SKM-1 treated with dmso at 0.1 percent for 144 hours (cell line): ENCODE results near the gene NDST3.
"Not testable (repeated sequence)": the region's sequence is repeated elsewhere in the genome, so short reads cannot be mapped to it uniquely, and the experiment has no call there.

Experiments
- DNase-seq: peaks from one replicate; lab custom pipeline; 2025; ENCODE audit not compliant: unreplicated experiment; lab: John Stamatoyannopoulos, UW

NDST3 gene

DNA sequence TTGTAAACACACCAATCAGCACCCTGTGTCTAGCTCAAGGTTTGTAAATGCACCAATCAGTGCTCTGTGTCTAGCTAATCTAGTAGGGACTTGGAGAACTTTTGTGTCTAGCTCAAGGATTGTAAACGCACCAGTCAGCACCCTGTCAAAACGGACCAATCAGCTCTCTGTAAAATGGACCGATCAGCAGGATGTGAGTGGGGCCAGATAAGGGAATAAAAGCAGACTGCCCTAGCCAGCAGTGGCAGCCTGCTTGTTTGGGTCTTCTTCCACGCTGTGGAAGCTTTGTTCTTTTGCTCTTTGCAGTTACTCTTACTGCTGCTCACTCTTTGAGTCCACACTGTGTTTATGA lies 231.8 kb downstream of the NDST3 start:
- DNase-seq = not testable (repeated sequence)

DNA sequence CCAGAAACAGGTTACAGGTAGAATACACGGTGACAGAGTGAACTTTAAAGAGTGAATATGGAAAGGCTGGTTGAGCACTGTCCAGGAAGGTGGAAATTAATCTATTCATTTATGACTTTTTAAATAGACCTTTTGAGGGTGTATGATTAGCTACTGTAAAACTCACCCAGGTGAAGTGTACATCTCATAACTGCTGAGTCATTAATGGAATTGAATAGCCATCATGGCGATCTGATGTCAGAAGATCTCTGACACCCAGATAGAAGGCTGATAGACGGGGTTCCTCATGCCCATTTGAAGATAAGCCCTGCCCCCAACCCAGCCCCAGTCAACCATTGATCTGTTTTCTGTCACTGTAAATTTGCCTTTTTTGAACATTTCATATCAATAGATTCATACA lies 234.5 kb downstream of the NDST3 start:
- DNase-seq = no peak

DNA sequence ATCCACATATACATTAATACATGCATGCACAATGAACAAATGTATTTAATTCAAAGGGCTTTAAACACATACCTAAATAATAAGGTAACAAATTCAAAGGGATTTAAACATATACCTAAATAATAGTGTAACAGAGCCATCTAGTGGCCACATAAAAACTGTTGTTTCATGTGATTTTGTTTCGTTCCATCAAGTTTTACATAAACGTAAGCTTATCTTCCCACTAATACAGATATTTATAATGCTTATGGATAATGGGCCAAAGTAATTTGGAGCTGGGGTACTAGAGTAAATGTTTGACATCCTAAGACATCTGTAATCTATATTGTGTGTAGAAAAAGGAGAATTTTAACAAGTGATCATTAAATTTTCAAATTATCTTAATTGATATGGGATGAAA lies 236.2 kb downstream of the NDST3 start:
- peak; percentile 43 for DNase-seq

GRCh38 chr4:118271788-118272187 lies 237.5 kb downstream of the NDST3 start:
- no peak for DNase-seq

DNA sequence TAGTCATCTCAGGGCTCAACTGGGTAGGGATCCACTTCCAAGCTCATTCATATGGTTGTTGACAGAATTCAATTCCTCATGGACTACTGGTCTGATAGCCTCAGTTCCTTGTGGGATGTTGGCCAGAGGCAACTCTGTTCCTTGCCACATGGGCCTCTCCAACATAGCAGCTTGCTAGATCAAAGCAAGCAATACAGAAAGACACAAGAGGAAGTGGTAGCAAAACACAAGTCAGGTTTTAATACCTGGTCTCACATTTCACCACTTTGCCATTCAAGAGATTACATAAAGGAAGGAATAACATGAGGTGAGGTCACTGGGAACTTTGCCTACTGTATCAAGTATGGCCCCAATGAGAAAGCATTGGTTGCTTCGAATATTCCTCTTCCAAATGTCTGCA lies 239.4 kb downstream of the NDST3 start:
- no peak for DNase-seq

- no peak for DNase-seq
These were observed 242.3 kb downstream of the NDST3 start for GRCh38 chr4:118276580-118276979.

DNA sequence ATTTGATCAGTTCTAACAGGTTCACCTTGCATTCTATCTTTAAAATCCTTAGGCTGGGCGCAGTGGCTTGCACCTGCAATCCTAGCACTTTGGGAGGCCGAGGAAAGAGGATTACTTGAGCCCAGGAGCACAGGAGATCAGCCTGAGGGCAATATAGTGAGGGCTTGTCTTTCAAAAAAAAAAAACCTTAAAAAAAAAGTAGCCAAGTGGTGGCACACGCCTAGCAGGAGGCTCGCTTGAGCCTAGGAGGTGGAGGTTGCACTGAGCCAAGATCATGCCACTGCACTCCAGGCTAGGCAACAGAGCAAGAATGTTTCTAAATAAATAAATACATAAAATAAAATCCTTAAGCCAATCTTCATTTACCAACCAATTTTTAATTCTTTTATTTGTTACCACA lies 243.0 kb downstream of the NDST3 start:
- no peak for DNase-seq

GRCh38 chr4:118278473-118279274 lies 244.4 kb downstream of the NDST3 start:
- peak; percentile 96 for DNase-seq

GRCh38 chr4:118279328-118279727 lies 245.0 kb downstream of the NDST3 start:
- no peak for DNase-seq

DNA sequence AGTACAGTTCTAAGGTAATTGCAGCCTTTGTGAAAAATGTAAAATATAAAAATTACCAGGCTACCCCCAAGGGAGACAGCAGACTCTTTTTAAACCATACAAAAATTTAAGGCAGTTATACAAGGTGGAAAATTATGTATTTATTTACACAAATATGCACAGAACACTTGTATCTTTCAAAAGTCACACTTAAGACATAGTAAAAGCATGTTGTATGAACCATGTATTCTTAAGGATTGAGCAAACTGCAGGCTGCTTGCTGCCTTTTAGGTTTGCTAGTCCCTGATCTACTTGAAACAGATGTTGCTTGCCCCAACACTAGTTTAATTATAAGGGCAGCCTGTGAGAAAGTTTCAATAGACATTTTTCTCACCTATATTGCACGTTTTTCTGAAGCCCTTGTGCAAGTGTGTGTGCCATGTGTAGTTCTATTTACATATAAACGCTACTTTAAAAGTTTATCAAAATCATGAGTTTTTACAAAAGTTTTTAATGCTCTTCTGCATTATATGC lies 245.7 kb downstream of the NDST3 start:
- DNase-seq = no peak

- peak; percentile 37 for DNase-seq
These were observed 246.4 kb downstream of the NDST3 start for GRCh38 chr4:118280501-118281218.

GRCh38 chr4:118281611-118282442 lies 247.5 kb downstream of the NDST3 start:
- DNase-seq = no peak

DNA sequence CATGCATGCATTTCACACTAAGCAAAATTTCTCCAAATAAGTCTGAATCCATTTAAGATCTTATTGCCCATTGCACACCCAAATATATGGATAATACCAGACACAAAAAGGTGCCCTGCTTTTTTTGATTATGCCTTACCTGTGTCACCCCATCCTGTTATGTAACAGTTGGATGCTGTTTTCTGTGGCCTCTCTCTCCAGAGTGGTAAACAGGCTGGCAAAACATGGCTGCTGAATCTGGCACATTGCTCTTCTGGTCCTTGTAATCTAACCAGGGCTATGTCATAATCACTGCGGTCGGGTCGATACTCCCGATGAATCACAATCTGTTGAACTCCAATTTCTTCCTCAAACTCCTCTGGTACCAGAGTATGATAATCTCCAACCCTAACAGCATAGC lies 248.4 kb downstream of the NDST3 start:
- peak; percentile 53 for DNase-seq

DNA sequence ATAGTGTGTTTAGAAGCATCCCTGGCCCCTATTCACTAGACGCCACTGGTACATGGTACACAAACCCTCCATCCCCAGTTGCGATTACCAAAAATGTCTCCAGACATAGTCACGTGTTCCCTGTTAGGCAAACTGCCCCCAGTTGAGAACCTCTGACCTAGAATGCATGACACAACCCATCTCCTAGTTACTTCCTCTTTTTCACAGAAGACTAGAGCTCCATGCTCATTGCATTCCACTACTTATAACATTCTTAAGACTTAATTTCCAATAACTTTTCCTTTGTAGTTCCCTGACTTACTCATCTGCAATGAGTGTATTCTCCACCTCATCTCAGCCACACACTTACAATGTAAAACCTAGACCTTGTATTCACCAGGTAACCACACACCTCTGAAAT lies 249.9 kb downstream of the NDST3 start:
- DNase-seq = peak; percentile 90

GRCh38 chr4:118285931-118286330 lies 251.6 kb downstream of the NDST3 start:
- DNase-seq = no peak

GRCh38 chr4:118286685-118287084 lies 252.4 kb downstream of the NDST3 start:
- no peak for DNase-seq

DNA sequence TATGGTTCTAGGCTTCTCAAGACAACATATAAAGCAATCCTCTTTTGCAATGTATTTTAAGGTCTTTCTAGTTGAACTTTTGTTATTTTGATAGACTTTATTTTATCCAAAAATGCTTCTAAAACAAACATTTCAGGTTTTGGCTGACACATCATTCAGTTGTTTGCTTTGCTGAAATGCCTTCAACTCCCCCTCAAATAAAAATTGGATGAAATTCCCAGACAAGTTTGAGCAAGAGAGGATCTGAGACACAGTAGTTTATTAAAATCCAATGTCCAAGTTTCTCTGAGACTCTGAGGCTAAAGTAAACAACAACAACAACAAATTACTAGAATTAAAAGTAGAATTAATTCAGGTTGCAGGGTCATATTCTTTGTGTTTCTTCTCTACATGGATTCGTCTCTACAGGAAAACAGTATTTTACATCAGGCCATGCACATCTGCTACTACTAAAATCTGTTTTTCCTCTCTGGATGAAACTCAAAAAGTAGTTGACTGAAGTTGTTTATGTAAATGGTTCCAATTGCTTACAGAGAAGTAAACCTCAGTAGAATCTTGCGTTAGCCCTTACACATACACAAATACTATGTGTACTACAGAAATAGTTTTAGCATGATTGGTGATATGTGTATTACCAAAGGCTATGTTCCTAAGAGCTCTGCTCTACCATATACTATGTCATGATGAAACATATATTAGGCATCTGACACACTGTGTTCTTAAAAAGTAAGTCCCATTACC lies 253.6 kb downstream of the NDST3 start:
- no peak for DNase-seq

DNA sequence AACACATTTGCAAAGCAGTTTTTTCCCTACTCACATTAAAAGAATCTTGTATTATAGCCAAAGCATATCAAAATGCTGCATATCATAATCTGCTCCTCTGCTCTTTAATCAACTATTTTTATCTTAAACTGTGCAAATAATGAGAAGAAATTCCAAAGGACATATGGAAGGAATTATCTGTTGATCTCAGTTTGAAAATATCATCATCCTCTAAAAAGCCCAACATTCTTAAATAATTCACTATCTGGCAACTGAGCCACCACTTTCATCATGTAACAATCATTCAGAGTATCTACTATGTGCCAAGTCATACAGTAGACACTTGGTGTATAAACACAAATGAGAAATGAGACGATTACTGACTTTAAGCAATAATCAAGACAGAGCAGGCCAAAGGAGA lies 255.5 kb downstream of the NDST3 start:
- no peak for DNase-seq

DNA sequence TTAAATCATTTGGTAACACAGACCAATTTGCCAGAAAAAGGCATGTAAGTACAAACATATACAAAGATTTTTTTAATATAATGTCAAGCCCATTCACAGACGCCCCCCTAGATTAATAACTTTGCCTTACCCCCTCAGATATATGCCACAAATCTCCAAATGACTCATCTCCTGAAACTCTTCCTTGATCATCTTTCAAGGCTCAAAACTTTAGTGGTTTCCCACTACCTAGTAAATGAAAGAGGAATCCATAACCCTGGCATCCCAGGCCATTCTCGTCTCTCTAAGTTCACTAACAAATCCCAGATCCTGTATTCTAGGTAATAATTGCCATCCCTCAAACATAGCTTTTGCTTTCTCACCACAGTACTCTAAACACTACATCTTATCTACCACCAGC lies 256.7 kb downstream of the NDST3 start:
- no peak for DNase-seq

- DNase-seq = no peak
These were observed 262.4 kb downstream of the NDST3 start for GRCh38 chr4:118296729-118297128.

DNA sequence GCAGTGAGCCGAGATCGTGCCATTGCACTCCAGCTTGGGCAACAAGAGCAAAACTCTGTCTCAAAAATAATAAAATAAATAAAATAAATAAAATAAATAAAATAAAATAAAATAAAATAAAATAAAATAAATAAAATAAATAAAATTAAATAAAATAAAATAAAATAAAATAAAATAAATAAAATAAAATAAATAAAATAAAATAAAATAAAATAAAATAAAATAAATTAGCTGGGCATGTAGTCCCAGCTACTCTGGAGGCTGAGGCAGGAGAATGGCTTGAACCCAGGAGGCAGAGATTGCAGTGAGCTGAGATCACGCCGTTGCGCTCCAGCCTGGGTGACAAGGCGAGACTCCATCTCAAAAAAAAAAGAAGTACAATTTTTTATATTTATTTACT lies 265.3 kb downstream of the NDST3 start:
- not testable (repeated sequence) for DNase-seq
